ENCODE data around the gene RERE.

DNA sequence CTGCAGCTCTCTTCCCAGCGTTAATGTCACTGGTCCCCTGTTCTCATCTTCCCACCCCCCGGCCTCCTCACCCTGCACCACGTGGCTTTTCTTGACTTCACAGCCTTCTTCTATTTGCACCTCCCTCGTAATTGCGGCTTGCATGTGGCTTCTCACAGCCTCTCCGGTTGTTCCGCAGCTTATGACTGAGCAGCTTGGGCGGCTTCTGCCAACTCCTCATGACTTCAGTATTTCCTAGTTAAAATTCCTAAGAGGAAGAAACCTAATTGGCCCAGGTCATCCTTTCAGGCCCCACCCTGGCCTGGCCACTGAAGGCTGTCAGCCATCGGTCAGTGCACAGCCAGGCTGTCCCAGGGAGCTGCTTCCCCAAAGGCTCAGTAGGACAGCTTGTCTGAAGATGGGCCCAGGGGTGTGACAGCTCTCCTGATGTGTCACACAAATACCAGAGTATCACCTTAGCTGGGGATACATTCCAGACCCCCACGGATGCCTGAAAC lies 8.6 kb upstream of the RERE start:
- no peak for TF ChIP-seq TAF1 (IDR thresholded peaks at IDR 0.05; ENCODE audit: borderline replicate concordance, low read depth, low read length)
- TF ChIP-seq POLR2A (IDR thresholded peaks at IDR 0.05; ENCODE audit: low read depth, low read length) = no peak
- TF ChIP-seq POLR2AphosphoS5 (IDR thresholded peaks at IDR 0.05; ENCODE audit: low read depth, low read length) = no peak
